Cerebellar nuclear complex (tissue), 1 donor: Measurements from ENCODE around the gene RDH11.
A peak's percentile ranks its signal among the peaks of the same experiment; 100 is the strongest.
"Not testable (repeated sequence)": the region's sequence is repeated elsewhere in the genome, so short reads cannot be mapped to it uniquely, and the experiment has no call there.

Experiments
- DNase-seq, 2 experiments: peaks; one replicate each; lab custom pipeline; 2025; lab: John Stamatoyannopoulos, UW

RDH11 gene, protein sequence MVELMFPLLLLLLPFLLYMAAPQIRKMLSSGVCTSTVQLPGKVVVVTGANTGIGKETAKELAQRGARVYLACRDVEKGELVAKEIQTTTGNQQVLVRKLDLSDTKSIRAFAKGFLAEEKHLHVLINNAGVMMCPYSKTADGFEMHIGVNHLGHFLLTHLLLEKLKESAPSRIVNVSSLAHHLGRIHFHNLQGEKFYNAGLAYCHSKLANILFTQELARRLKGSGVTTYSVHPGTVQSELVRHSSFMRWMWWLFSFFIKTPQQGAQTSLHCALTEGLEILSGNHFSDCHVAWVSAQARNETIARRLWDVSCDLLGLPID

DNA sequence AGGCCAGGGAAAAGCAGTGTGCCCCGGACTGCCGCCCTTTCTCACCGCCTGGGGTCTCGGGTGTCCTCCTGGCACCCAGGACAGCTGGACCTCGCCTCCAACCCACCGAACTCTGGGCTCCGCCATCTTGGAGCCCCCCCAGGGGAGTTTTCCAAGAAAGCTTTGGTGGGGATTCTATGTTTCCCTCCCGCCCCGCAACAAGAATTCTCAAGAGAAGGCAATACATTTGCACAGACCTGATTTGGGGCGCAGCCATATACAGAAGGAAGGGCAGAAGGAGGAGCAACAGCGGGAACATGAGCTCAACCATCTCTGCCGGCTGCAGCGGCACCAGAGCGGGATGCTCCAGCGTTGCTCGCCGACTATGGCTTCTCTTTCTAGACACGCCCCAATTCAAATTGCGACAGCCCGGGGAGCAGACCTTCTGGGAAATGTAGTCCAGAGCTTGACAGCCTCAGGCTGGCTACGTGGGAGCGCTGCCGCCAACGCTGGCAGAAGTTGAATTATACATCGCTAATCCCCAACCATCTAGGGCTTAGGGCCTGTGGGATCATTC, at the start of gene RDH11:
Gene RDH11, minus strand, starts transcription at position 371 of the 556 bp plus-strand sequence. Its CDS starts 61 bp downstream, at position 310.
- peak; percentile 57 to 59 for DNase-seq

DNA sequence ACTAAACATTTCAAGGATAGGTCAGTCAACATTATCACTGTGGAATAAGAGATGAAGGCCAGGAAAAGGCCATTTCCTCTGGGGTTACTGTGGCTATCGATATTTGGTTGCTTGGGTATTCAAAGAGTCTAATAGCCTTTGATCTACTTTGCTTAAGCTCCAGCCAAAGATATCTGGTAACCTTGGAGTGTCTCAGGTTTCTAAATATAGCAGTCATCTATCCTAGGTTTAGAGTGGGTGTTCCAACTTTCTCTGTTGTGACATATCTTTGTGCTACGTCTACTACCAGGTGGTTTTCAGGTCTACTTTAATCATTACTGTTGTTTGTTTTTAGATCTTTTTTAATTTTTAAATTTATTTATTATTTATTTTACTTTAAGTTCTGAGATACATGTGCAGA, 48.5 kb upstream of the RDH11 start:
- DNase-seq = no peak

DNA sequence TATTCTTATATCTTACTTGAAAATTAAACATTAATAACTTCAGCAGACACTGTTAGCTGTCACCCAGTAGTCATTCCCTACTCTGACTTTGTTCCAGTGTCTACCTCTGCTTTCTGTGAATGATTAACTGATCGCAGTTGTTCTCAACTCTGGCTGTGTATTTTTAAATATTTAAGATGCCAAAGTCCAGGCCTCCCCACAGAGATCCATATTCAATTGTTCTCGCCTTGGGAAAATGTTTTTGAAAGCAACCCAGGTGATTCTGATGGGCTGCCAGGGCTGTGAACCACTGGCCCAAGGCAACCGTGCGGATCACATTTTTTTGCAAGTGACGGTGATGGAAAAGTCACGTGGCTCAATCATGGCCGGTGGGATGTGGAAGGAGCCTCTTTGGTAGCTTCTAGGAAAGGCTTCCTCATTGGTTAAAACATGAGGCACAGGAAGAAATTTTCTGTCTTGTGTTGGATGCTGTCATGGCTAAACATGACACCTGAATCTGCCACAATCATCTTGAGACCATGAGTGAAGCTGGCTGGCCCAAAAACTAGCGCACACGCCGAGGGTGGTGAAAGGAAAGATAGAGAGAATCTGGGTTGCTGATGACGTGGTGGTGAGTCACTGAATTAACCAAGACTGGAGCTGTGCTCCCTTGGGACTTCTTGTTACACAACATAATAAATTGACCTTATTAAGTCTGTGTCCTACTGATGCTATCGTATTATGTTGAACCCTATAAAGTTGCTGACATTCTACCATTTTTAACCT, 43.4 kb upstream of the RDH11 start:
- no peak for DNase-seq

DNA sequence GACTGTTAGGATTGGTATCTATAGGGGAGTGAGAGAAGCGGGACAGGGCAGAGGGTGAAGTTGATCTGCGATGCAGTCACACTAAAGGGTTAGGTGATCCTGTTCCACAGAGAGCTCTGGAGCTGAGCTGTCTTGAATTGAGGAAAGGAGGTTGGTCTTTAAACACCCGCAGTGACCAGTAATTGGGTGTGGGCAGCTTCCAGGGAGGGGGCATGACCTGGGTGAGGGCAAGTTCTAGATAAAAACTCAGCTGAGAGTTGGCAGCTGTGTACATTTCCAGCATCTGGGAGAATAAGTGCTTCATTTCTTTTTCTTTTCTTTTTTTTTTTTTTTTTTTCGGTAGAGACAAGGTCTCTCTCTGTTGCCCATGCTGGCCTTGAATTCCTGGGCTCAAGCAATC, 41.2 kb upstream of the RDH11 start:
- DNase-seq = no peak

DNA sequence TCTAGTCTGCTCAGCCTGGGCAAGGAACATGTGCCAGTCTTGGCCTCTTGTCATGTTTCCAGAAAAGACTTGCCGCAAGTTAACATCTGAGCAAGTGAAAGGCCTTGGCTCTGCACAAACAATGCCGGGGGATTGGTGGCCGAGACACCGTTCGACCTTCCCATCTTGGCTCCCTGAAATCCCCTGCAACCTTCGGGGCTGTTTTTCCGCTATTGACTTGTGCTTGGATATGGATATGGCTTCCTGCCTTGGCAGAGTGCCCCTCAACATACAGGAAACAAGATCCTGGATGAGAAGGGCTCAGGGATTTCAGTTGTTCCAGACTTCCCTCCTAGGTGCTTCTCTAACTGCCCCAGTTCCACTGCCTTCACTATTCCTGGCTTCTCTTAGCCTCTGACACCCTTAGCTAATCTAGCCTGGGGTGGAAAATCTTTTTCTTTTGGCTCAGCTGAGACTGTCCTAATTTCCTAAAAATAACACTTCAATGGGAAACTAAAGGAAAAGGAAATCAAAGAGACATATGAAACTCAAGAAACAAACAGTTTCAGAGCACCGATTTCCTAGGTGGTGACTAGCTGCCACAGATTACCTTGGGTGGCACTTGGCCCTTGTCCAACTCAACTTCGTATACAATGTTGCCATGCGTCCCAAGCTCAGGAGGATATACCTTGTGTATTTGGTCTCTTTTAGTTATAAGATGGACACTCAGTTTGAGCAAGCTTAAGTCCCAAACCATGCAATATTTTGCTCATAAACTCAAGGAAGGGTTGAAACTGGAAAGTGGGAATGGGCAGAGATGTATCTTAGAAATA, 40.0 kb upstream of the RDH11 start:
- DNase-seq = no peak

DNA sequence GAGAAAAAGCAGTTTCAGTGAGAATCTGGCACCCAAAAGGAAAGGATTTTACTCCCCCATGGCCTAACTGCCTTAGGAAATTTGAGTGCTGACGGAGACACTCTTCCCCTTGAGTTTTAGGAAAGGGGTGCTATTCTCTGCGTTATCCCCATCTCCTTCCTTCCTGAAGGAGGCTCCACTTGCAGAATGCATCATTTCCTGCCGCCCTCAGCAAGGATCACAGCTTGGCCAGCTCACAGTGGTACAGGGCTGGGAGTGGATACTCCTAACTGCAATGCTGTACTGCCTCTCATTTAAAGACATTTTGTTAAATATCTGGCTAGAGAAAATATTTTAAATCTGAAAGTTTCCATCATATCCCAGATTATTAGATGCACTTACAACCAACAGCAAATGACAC, 39.1 kb upstream of the RDH11 start:
- DNase-seq = no peak

DNA sequence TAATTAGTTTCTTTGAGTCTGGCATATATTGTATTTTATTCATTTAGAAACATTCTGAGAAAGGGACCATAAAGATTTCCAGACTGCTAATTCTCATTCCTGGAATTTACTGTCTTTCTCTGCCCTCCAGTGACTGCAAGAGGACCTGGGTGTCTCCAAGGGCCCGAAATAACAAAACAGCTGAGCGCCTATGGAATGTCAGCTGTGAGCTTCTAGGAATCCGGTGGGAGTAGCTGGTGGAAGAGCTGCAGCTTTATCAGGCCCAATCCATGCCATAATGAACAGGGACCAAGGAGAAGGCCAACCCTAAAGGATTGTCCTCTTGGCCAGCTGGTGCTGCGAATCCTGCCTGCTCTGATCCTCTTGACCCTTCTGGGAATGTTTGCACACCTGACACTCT, 38.1 kb upstream of the RDH11 start:
- no peak for DNase-seq

DNA sequence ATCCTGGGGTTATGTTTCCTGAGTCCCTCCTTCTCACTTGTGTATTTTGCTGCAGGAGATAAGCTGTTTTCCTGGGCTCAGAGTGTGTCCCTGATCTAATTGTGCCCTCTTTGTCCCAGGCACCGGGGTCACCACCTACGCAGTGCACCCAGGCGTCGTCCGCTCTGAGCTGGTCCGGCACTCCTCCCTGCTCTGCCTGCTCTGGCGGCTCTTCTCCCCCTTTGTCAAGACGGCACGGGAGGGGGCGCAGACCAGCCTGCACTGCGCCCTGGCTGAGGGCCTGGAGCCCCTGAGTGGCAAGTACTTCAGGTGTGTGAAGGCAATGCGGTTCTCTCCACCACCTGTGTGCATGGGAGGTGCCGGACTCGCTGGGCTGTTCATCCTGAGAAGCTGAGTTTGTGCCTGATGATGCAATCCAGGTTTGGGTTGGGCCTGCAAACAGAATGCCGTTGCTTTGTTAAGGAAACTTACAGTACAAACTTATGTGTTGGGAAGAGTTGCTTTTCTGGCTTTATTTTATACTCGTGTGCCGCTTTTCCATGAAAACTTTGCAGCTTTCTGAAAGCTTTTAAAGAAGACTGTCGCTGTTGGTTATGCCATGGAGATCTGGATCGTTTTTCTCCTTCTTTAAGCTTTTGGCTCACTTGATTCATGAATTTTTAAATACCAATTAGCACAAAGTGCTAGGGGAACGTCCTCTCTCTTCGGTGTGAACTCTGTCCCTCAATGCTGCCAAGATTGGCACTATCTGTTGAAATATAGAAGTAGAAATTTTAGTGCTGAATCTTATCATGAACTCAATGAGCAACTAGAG, 33.7 kb upstream of the RDH11 start:
- DNase-seq = no peak

DNA sequence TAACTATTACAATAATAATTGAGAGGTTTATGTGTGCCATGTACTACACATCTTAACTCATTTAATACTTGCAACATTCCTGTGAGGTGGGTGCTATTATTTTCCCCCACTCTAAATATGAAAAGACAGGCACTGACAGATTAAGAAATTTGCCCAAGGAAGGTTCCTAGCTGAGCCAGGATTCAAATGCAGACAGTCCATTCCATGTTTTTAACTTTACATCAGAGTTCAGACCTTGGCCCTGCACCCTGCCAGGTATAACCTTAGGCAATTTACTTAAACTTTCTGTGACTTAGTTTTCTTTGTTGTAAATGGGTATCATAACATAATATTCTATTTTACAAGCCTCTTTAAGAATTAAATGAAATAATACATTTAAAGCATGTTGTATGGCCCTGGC, 32.7 kb upstream of the RDH11 start:
- no peak for DNase-seq

DNA sequence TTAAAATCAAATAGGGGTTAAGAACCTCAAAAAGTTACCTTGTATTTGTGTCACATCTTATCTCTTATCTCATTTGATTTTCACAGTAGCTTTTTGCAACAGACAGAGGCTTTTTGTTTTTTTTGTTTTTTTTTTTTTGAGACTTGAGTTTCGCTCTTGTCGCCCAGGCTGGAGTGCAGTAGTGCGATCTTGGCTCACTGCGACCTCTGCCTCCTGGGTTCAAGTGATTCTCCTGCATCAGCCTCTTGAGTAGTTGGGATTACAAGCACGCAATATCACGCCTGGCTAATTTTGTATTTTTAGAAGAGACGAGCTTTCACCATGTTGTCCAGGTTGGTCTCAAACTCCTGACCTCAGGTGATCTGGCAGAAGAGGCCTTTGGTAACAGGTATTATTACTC, 31.8 kb upstream of the RDH11 start:
- DNase-seq = no peak

DNA sequence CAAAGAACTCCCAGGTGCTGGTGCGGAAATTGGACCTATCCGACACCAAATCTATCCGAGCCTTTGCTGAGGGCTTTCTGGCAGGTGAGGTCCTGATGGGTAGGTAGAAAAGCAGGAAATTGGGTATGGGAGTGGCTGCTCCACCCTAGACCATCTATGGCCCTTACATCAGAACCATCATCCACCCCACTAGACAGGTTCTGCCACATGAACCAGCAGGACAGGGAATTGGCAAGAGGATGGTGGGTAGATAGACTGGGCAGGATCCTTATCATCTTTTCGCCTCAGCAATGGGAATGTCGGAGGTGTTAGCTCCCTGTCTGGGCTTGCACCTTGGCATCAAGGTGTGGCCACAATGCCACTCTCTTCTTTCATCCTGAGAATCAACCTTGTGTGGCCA, 29.6 kb upstream of the RDH11 start:
- DNase-seq = no peak

DNA sequence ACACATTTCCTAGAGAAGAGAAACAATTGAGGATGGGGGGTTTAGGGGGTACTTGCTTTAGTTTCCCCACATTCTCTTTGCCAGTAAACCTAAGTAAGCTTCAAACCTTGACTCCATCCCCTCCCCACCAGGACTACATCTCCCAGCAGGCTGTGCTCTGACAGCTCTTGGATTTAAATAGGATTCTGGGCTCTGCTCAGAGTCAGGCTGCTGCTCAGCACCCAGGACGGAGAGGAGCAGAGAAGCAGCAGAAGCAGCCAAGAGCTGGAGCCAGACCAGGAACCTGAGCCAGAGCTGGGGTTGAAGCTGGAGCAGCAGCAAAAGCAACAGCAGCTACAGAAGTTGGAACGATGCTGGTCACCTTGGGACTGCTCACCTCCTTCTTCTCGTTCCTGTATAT, 26.7 kb upstream of the RDH11 start:
- DNase-seq = no peak

DNA sequence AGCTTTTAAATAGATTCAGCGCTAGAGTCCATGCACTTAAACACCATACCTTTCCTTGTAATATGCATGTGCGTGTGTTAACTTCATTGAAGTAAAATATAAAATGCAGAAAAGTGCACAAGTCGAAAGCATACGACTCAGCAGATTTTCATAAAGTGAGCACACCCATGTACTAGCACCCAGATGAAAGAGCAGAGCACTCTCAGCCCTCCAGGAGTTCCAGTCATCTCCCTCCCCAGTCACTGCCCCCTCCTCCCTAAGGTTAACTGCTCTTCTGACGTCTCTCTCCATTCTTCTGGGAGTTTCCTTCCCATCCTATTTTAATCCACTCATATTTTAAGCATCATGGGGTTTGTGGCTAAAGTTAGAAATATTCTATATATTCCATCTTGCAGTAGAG, 26.3 kb upstream of the RDH11 start:
- DNase-seq = no peak

DNA sequence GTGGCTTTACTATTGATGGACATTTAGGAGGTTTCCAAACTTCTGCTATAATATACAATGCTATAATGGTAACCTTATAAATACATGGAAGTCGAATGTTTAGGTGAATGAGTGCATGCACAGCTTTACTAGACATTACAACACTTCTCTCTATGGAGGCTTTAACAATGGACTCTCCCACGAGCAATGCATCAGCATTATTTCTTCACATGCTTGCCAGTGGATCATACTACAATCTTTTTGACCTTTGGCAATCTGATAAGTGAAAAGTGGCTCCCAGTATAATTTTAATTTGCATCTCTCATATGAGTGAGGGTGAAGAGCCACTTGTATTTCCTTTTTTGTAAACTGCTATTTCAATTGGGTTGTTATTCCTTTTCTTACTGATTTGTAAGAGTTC, 24.3 kb upstream of the RDH11 start:
- no peak for DNase-seq

DNA sequence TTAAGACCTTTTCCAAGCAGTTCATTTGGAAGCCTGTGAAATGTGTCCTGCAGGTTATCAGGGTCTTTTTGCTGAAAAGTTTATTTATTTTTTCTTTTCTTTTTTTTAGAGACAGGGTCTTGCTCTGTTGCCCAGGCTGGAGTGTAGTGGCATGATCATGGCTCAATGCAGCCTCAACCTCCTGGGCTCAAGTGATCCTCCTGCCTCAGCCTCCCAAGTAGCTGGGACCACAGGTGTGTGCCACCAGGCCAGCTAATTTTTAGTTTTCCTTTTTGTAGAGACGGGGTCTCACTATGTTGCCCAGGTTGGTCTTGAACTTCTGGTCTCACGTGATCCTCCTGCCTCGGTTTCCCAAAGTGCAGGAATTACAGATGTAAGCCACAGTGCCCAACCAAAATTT, 23.8 kb upstream of the RDH11 start:
- DNase-seq = not testable (repeated sequence)

DNA sequence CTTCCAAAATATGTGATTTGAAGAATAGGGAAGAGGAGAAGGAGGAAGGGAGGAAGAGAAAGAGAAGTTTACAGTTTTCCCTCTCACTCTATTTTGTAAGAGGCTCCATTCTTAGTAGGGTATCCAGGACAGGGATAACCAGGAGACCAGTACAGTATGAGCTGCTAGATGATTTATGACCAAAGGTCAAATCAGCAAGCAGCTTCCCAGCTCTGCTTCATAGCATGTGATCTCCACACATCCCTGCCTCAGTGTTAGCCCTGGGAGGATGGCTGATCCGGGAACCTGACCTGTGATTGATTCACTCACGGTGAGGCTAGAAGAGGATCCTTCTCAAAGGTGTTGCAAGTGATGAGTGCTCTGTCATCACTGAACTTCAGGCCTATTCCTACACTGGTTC, 22.7 kb upstream of the RDH11 start:
- no peak for DNase-seq

DNA sequence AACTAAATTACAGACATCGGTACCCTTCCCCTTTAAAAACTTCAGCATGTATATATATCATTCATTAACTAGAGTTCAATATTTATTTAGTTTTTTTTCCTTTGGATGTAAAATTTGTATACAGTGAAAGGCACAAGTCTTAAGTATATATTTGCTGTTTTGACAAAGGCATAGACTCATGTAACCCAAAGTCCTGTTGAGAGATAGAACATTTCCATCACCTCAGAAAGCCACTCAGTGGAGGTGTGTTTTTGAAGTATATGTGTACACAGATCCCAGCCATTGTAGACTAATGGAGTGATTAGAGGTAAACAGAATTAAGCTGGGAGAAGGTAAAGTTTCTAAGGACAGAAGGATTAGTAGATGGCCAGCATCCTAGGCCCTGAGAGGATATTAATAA, 21.5 kb upstream of the RDH11 start:
- DNase-seq = no peak

DNA sequence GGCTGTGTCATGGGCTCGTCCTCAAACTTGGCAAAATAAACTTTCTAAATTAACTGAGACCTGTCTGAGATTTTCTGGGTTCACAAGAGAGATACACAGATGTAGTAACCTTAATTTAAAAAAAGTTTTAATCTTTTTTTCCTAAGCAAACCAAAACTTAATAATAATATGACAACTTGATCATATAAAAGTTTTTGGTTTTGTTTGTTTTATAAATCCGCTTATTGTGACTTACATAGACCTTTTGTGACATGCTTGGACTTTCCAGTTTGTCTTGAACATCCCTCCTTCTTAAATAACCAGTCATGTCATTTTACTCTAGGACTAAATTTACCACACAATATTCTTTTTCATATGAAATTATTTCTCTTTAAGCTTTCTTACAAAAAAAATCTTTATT, 14.6 kb upstream of the RDH11 start:
- DNase-seq = no peak

DNA sequence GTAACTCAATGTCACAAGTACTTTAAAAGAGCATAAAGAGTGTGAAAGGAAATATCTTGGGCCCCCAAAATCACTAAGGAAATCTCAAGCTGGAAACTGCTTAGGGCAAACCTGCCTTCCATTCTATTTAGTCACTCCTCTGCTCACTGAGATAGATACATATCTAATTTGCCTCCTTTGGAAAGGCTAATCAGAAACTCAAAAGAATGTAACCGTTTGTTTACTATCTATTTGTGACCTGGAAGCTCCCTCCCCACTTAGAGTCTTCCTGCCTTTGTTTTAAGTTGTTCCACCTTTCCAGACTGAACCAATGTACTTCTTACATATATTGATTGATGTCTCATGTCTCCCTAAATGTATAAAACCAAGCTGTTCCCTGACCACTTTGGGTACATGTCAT, 14.2 kb upstream of the RDH11 start:
- not testable (repeated sequence) for DNase-seq

DNA sequence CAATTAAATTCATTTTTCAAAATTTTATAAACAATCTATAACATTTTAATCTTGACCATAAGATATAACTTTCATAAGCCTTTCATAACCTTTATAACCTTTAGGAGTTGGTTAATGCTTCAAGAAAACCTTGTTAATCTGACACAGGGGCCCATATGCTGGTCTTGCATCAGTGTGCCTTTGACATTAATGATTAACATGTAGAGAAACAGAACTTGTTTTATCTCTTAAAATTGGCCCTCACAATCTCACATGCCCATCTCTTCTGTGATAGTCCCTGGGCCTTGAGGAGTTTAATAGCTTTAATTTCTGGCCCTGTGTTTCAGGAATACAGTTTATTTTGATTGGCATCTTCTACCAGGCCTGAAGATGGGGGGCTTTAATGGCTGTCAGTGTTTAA, 13.8 kb upstream of the RDH11 start:
- not testable (repeated sequence) for DNase-seq

DNA sequence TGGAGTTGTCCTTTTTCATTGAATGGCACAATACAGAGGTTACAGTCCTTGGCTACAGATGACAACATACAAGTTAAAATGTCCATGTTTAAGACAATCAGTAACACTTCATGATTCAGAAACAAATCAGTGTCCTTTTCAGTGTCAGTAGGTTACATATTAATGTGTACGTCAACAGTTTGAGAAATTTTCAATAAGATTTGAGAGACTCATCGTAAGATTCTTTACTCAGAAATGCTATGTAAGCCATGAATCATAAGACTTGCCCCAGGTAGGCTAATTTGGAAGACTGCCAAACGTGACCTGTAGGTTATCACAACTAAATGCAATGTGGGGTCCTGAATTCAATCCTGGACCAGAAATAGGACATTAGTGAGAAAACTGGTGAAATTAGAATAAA, 9.6 kb upstream of the RDH11 start:
- DNase-seq = no peak
